Purkinje cell (primary cell): ENCODE data around the gene GUCY2F. TPM values are rescaled to one million over a fixed set of nuclear protein-coding genes. Genes with fewer than 3 reads are reported as not detected.

Experiments
- polyA plus RNA-seq: library from polyadenylated mRNA; unstranded; fragments of >200 nt; fragmentation: Nextera tagmentation; gene quantifications from 2 replicates; pipeline ENCODE4 v1.2.1, GENCODE V29; 2014

Gene GUCY2F
- polyA plus RNA-seq, result not detected in 2 replicates

GRCh38 chrX:109481986-109482385 lies at the start of gene GUCY2F:
Gene GUCY2F, minus strand, starts transcription at chrX:109482086. Its CDS starts 6,150 bp downstream, at chrX:109475936.

Other genes starting within 250 kb of the GUCY2F start
- gene NXT2, start 54.8 kb upstream of the GUCY2F start, polyA plus RNA-seq, result 3.5 and 4.1 TPM in 2 replicates
- 0.50 and 1.2 TPM in 2 replicates for gene KCNE5, start 143.1 kb upstream of the GUCY2F start, polyA plus RNA-seq